HG02970 (cell line): ENCODE data around the gene WNT3A.

ENCODE experiments used
- ATAC-seq: cut with Tn5 transposase; IDR thresholded peaks from one replicate; pipeline ENCODE4 v1.9.1; 2021; ENCODE audit warnings: mild to moderate bottlenecking, moderate library complexity, moderate number of reproducible peaks; ENCODE audit not compliant: unreplicated experiment, low FRiP score

WNT3A gene

DNA sequence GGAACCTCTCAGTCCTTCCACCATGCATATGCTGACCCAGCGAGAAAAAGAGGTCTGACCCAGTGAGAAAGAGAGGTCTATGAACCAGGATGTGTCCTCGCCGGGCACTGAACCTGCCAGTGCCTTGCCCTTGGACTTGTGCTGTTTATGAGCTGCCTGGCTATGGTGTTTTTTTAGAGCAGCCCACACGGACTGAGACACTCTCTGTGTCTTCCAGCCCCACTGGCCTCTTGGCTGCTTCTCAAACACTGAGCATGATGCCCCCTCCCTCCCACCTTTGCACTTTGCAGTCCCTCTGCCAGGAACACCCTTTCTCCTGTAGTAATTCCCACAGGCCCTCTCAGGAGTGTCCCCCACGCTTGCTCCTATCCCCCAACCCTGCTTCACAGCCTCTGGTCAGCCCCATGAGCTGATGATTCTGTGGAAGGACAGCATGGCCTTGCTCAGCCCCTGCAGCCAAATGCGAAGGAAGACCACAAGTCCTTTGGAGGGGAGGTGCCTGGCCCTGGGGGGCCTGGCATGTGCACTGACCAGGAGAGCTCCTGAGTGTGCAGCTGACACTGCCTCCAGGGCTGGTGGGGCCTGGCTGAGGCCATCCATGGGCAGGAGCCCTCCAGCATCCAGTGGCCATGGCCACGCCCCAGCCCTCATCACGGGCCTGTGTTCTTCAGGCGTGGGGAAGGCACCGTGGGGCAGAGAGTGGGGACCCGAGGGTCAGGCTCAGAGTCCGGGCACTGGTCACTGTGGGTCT is 23.8 kb downstream of the WNT3A start:
- ATAC-seq = no peak

DNA sequence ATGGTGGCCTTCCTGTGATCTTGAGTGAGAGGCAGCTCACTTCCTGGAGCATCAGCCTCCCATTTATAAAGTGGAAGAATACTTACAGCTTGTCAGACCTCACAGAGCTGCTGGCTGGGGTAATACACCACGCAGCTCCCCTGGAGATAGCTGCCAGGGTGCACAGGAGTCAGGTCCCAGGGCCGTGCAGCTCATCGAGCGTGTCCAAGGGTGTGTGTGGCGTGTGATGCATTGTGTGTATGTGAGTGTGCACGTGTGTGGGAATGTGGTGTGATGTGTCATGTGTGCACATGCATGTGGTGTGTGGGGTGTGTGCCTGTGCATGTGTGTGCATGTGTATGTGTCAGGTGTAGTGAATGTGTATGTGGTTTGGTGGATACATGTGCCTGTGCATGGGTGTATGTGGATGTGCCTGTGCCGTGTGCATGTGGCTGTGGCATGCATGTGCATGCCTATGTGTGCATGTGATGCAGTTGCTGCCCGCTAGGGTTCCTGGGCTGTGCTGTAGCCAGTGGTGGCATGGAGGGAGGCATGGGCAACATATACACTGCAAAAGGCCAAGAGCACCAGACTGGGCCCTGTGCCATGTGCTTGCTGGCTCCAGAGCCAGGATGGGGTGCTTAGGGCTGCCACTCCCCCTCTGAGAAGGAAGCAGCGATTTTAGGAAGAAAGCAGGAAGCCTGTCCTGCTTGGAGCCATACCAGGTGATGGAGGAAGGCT is 24.6 kb downstream of the WNT3A start:
- no peak for ATAC-seq

DNA sequence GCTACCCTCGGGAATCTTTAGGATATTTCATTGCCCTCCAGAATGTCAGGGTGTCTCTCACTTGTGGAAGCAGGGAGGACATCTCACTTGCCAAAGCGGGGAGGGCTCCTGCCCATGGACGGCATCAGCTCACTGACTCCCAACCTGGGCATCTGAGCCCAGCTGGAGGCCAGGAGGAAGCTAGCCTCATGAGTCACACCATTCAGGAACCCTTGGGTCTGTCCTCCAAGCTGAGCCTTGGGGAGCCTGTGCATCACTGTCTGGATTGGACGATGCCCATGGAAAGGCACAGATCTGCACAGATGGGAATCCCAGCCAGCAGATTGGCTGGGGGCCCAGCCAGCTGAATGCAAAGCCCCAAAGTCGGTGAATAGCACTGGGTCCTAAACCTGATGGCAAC is 25.2 kb downstream of the WNT3A start:
- no peak for ATAC-seq

DNA sequence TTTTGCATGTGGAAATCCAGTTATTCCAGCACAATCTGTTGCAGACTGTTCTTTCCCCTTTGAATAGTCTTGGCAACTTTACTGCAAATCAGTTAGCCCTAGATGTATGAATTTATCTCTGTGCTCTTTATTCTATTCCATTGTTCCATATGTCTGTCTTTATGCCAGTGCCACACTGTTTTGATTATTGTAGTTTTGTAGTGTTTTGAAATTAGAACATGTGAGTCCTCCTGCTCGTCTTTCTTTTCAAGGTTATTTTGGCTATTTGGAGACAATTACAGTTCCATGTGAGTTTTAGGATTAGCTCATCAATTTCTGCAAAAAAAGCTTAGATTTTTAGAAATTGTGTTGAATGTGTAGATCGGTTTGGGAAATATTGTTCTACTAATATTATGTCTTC is 26.6 kb downstream of the WNT3A start:
- ATAC-seq = no peak

DNA sequence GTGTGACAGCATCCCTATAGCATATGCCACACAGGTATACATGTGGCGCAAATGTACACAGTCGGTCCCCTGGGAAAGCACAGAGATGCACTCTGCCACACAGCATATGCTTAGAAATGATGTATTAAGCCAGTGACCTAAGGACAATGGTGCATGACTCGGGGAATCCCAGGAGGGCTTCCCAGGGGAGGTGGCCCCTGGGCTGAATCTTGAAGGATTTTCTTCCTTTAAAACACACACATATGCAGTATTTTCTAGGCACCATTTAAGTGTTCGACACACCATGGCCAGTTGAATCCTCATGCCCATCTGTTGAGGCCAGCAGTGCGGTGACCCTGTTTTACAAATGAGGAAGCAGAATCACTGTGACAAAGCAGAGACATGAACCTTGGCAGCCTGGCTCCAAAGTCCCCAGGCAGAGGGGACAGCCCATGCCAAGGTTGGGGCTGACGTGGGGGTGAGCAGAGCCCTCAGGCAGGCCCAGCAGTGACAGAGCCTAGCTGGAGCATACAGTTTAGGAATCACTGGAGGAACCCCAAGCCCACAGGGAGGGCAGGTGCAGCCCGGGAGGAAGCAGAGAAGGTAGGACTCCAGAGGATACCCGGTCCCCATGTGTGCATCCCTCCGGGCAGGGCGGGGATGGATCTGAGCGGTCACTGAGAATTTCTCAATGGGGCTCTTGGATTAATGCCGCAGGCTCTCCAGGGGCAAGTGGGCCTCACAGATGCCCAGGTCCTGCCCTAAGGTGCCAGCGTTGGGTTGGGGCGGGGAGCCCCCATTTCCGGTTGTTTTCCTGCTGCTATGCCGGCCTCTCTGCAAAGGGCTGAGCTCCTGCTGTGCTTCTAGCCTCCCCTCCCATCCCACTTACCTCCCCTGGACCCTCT is 28.4 kb downstream of the WNT3A start:
- ATAC-seq = no peak

DNA sequence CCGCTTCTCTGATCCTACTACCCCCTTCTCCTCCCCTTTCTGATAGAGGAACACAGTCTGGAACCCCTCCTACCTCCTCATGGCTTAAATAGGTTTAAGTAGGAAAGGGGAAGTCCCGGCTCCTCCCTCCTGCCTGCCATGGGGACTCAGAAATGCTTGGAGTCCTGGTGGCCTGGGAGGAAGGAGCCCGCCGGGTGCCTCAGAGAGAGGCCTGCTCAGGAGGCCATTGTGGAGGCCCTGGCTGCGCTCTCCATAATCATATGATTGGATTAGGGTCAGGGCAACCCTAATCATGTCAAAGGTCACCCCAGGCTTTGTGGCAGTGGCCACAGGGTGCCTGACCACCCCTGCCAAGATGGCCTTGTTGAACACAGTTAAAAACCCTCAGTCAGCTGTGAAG is 29.0 kb downstream of the WNT3A start:
- ATAC-seq = no peak

DNA sequence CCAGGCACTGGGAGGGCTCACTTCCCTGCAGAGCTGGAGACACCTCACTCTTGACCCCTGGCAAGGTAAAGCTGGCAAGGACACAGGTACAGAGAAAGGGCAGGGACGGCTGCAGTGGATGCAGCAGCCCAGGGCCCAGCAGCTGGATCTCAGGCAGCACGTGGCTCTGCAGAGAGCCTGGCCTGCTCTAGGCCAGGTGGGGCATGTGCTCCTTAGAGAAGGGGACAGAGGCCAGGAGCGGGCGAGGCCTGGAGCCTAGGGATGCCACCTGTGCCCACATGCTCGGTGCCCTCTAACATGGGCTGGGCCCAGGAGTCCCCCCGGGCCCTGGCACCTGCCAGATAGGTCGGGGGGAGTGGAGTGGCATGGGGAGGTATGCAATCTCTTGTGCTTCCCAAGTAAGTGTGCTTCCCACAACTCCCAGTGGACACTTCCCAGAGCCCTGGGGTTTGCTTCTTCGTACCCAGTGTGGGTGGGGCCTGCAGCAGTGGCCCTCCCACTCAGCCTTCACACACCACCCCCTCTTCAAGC is 30.0 kb downstream of the WNT3A start:
- no peak for ATAC-seq

DNA sequence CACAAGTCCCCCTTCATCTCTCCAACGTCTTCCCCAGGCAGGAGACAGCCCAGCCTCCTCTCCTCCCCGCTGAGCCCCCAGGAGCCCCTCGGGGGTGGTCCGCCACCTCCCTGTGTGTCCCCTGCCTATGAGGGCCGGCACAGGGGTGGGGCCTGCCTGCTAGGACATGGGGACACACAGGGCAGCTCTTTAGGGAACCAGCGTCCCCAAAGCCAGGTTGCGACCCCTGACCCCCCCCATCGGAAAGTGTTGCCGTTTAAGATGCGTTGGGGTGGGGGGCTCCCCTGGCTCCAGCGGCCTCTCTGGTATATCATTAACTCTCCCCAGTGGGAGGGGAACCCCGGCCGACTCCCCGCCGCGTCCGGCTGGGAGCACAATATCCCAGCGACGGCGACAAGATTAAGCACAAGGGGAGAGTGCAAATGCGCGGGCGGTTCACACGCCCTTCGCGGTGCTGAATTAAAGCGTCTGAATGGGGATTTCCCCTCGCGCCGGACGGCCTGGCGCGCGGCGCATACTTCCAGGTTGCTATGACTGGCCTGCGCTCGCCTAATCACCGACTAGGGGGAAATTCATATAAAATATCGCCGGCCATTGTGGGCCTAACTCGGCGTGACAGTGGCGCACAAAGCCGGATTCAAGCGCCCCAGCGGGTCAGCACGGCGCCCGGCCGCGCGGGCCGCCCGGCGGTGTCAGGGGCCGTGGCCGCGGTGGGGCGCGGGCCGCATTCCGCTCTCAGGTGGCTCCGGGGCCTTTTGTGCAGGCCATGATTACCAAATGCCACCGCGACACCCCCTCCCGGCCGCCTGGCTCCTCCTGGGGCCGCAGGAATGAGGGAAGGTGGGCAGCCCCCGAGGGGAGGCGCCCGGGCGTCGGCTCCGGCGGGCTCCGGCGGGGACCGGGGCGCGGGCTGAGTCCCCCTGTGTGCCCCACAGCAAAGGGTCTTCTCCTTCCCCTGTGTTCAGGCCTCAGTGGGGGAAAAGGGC is 30.9 kb downstream of the WNT3A start:
- no peak for ATAC-seq

DNA sequence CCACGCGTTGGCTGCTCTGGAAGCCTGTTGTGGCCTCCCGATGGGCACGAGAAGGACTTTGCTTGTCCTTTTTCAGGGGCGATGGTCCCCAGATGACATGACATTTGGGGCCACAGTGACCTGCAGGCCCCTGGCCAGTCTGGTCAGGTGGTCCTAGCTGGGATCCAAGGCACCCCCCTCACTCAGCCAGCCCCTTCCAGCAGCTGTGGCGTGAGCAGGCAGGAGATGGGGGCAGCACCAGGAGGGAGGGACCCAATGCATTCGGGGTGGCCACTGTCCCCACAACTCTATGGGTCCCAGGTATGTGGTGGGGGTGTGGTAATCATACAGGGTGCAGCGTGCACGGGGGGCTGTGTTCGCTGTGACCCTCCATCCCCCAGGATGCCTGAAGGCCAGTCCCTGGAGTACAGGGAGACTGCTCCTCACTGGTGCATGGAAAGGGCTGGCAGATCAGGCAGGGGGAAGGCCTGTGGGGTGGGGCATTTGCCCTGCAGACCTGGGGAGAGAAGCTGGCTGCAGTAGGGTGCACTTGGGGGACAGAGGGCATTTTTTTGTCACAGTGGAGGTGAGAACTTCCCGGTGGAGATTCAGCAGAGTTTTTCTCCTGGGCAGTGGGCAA is 31.7 kb downstream of the WNT3A start:
- ATAC-seq = no peak

DNA sequence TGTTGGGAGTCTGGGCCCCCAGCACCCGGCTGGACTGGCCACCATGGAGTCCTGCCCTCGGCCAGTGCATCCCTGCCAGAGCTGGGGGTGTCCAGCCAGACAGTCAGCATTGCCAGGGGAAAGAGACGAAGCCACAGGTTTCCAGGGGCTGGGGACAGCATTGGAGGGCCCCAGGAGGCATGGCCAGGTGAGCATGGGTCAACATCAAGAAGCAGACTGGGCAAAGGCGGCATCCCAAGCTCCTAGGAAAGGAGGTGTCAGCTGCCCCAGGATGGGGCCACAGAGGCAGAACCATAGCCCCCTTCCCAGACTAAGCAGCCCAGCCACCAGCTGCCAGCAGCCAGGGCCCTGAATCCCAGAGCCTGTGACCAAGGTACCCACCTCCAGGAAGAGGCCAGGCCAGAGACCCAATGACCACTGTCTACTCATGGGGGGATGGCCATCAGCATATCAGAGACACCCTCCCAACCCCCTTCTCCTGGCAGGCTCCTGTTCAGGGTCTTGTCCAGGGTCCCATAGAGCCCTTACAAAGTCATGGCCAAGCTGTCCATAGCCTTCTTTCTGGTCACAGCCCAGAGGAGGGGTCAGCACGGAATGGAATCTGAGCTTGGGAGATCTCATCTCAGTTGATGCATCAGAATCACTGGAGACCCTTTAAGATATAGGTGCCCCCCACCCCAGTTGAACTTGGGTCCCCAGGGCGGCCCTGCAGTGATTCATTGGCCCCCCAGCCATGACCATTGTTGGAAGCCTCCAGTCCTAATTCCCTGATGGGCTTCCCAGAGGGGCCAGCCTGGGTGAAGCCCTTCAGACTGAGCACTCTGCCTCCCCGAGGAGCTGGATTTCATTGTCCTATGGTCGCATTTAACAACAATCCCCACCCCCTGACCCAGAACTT is 32.5 kb downstream of the WNT3A start:
- ATAC-seq = no peak

DNA sequence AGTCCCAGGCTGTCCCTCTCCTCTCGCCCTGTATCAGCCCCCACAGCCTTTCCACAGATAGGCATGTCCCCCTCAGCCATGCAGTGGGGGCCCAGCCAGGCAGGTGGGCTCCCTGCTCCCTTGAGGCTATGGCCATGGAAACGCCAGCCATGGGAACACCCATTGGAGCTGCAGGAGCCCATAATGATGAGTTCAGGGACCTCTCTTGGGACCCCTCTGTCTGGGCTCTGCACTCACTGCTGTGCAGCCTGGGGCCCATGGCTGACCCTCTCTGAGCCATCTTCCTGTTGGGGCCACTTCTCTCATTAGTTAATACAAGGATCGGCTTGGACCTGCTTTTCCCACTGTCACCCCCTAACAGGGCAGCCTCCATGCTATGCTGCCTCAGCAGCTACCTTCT is 33.2 kb downstream of the WNT3A start:
- ATAC-seq = no peak

DNA sequence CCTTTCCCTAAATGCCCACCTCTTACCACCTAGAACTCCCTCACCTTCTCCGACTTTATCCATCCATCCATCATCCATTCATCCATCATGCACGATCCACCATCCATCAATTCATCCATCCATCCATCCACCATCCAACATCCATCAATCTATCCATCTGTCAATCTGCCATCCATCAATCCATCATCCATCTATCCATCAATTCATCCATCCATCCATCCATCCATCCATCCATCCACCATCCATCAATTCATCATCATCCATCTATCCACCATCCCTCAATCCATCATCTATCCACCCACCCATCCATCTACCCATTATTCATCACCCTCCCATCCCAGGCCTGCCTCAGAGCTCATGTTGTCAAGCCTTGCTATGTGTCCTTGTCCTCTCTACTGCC is 34.5 kb downstream of the WNT3A start:
- no peak for ATAC-seq

DNA sequence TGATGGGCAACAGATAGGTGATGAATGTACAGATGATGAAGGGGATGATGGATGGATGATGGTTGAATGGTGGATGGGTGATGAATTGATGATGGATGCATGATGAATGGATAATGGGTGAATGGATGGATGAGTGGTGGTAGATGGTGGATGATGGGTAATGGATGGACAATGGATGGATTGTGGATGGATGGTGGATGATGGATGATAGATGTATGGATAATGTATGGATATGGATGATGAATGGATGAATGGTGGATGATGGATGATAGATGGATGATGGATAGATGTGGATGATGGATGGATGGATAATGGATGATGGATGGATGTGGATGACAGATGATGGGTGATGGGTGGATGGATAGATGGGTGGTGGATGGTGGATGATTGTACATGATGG is 35.7 kb downstream of the WNT3A start:
- ATAC-seq = no peak

DNA sequence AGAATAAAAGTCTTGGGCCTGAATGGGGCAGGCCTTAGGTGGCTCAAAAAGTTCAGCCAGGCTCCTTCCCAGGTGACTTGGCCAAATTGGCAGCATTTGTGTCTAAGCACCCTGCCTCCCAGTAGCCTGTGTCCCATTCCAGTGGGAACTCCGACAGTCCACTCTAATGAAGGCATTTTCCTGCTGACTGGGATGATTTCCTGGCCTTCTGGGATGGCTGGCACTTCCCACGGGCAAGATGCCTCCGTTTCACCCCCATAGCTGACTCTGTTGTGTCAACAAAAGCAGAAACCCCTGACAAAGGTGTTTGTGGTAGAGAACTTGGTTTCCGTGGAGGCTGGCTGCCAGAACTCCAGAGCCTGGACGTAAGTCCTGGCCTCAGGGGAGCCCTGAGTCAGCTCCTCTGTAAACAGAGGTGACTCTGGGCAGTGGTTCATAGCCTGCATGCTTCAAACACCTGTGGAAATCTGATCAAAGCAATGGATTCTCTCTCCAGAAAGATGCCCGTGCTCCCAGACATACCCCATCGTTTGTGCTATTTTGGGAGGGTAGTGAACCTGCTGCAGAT is 36.6 kb downstream of the WNT3A start:
- ATAC-seq = no peak

DNA sequence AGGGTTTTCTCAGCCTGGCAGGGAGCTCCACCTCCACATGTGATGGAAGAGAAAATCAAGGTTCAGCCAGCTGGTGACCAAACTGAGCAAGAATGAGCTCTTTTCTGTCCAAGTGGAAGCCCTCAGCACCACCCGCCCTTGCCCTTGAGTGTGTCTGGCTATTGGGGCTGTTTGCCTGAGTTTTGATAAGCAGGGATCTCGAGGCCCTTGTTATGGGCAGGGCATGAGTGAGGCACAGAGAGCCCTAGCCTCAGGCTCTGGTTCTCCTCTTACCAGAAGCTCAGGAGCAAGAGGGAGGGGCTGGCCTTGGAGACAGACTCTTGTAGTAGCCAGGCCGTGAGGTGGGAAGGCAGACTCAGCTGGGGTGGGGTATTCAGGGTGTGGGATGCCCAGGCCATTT is 38.2 kb downstream of the WNT3A start:
- no peak for ATAC-seq

DNA sequence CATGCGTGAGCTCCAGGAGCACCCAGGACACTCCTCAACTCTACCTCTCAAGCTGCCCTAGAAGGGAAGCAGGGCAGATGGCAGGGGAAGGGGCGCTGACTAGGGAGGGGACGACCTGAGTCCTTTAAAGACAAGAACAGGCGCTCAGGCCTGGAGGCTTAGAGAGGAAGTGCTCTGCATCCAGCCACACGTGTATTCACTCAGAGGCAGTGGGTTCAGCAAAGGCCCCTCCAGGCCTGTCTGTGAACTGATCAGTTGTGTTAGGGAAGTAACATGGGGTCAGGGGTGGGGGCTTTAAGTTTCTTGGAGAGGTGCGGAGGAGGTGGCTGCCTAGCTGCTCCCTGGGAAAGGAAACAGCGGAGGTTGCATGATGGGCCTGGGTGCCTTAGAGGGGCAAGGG is 38.6 kb downstream of the WNT3A start:
- ATAC-seq = no peak

DNA sequence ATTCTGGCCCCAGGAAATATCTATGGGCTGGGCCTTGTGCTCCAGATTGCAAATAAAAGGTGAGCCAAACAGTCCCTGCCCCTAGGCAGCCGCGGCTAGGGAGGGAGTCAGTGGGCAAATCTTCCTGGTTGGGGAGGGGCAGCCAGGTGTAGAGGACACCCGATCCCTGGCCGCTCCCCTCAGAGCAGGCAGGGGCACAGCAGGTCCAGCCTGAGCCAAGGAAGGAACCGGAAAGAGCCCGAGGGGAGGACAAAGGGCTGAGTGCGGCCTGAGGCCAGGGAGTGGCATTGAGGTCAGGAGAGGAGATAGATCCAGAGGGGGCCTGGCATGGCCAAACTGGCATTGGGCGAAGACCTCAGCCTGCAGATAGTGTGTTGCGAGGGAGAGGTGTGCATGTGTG is 39.1 kb downstream of the WNT3A start:
- no peak for ATAC-seq
